ENCODE results near the gene NSMF.

NSMF gene

DNA sequence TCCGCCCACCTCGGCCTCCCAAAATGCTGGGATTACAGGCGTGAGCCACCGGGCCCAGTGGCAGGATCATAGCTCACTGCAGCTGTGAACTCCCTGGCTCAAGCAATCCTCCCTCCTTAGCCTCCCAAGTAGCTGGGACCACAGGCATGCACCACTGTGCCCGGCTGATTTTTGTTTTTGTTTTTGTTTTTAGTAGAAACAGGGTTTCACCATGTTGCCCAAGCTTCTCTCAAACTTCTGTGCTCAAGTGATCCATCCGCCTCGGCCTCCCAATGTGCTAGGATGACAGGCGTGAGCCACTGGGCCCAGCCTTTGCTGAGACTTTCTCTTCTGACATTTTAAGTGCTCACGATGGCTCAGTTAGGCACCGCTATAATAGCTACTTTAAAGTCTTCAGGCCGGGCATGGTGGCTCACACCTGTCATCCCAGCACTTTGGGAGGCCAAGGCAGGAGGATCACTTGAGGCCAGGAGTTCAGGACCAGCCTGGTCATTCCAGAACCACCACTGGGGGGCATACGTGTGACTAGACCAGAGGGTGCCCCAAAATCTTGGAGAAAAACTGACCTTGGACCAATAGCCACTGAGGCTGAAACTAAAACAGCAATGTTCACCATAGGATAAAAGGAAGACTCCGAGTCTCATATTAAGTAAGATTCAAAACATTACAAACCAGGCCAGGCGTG is 14.9 kb downstream of the NSMF start (continued):
- TF ChIP-seq, protein P1, sequence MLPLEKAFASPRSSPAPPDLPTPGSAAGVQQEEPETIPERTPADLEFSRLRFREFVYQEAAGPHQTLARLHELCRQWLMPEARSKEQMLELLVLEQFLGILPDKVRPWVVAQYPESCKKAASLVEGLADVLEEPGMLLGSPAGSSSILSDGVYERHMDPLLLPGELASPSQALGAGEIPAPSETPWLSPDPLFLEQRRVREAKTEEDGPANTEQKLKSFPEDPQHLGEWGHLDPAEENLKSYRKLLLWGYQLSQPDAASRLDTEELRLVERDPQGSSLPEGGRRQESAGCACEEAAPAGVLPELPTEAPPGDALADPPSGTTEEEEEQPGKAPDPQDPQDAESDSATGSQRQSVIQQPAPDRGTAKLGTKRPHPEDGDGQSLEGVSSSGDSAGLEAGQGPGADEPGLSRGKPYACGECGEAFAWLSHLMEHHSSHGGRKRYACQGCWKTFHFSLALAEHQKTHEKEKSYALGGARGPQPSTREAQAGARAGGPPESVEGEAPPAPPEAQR (tag by site-specific recombination; IDR thresholded peaks at IDR 0.05) = no peak
- TF ChIP-seq ZBTB1 (tag by site-specific recombination; IDR thresholded peaks at IDR 0.05) (no peak), ZNF544 (tag by site-specific recombination; IDR thresholded peaks at IDR 0.05) (no peak)
- TF ChIP-seq, protein P2, sequence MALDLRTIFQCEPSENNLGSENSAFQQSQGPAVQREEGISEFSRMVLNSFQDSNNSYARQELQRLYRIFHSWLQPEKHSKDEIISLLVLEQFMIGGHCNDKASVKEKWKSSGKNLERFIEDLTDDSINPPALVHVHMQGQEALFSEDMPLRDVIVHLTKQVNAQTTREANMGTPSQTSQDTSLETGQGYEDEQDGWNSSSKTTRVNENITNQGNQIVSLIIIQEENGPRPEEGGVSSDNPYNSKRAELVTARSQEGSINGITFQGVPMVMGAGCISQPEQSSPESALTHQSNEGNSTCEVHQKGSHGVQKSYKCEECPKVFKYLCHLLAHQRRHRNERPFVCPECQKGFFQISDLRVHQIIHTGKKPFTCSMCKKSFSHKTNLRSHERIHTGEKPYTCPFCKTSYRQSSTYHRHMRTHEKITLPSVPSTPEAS (tag by site-specific recombination; IDR thresholded peaks at IDR 0.05) = no peak

DNA sequence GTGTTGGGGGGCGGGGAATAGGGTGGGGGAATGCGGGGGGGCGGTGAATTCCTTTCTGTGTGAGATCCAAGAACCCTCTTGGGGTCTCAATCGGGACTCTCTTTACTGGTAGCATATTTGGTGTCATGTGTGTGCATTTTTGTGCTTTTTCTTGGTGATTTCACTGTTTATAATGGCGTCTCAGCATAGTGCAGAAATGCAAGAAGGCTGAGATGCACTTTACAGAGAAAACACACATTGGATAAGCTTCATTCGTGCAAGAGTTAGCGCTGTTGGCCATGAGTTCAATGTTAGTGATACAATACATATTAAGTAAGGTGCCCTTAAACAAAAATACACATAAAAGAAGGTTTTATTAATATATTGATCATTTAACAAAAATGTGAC is 17.2 kb downstream of the NSMF start:
- POLR2A ChIA-PET = interaction anchor here (0.6 to 3.2 kb wide), 5 partner anchors 10 to 139 kb away, joined by 3 to 16 read pairs (median 7); partner anchors contain the start of genes EXD3, NOXA1, NRARP and NSMF
- Histone ChIP-seq H3K27ac (ENCODE audit: extremely low read depth, low read depth, low read length) (no peak overlapping the region), H3K4me3 (ENCODE audit: low read depth, low read length) (peak overlapping the region; percentile 3; the same call in 1 of the 2 replicates), H3K9me3 (ENCODE audit: control insufficient read depth, insufficient read depth, low read depth, low read length) (no peaks in the 10 kb centered on the region), H3K36me3 (ENCODE audit: control insufficient read depth in 2 of 2, insufficient read depth in 1 of 2, low read length in 2 of 2) (no peaks in the 10 kb centered on the region), H3K4me1 (ENCODE audit: control insufficient read depth, insufficient read depth, low read length) (no peaks in the 10 kb centered on the region)
- CTCF ChIA-PET = interaction anchor here (0.6 to 3.9 kb wide), 5 partner anchors 10 to 395 kb away, joined by 3 to 35 read pairs (median 3); partner anchors contain the start of genes EXD3 and NOXA1
- no peak for TF ChIP-seq ZNF843 (tag by site-specific recombination; IDR thresholded peaks at IDR 0.05)
- TF ChIP-seq ZXDB (tag by site-specific recombination; IDR thresholded peaks at IDR 0.05) = no peak
- TF ChIP-seq ZNF677 (tag by site-specific recombination; IDR thresholded peaks at IDR 0.05) = no peak
- TF ChIP-seq, protein P3, sequence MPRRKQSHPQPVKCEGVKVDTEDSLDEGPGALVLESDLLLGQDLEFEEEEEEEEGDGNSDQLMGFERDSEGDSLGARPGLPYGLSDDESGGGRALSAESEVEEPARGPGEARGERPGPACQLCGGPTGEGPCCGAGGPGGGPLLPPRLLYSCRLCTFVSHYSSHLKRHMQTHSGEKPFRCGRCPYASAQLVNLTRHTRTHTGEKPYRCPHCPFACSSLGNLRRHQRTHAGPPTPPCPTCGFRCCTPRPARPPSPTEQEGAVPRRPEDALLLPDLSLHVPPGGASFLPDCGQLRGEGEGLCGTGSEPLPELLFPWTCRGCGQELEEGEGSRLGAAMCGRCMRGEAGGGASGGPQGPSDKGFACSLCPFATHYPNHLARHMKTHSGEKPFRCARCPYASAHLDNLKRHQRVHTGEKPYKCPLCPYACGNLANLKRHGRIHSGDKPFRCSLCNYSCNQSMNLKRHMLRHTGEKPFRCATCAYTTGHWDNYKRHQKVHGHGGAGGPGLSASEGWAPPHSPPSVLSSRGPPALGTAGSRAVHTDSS (tag by site-specific recombination; IDR thresholded peaks at IDR 0.05) = no peak
- TF ChIP-seq ZNF660 (tag by site-specific recombination; IDR thresholded peaks at IDR 0.05) = no peak
- TF ChIP-seq ZNF423 (tag by site-specific recombination; IDR thresholded peaks at IDR 0.05) = no peak
- TF ChIP-seq SP2 (tag by site-specific recombination; IDR thresholded peaks at IDR 0.05) = no peak
- TF ChIP-seq RBAK (tag by site-specific recombination; IDR thresholded peaks at IDR 0.05) = no peak
- no peak for TF ChIP-seq SP3 (tag by site-specific recombination; IDR thresholded peaks at IDR 0.05)
- TF ChIP-seq ZNF621 (tag by site-specific recombination; IDR thresholded peaks at IDR 0.05) = no peak
- no peak for TF ChIP-seq ZNF501 (tag by site-specific recombination; IDR thresholded peaks at IDR 0.05)
- TF ChIP-seq ZFP3 (tag by site-specific recombination; IDR thresholded peaks at IDR 0.05; ENCODE audit: low read depth) = no peak
- TF ChIP-seq, protein P4, sequence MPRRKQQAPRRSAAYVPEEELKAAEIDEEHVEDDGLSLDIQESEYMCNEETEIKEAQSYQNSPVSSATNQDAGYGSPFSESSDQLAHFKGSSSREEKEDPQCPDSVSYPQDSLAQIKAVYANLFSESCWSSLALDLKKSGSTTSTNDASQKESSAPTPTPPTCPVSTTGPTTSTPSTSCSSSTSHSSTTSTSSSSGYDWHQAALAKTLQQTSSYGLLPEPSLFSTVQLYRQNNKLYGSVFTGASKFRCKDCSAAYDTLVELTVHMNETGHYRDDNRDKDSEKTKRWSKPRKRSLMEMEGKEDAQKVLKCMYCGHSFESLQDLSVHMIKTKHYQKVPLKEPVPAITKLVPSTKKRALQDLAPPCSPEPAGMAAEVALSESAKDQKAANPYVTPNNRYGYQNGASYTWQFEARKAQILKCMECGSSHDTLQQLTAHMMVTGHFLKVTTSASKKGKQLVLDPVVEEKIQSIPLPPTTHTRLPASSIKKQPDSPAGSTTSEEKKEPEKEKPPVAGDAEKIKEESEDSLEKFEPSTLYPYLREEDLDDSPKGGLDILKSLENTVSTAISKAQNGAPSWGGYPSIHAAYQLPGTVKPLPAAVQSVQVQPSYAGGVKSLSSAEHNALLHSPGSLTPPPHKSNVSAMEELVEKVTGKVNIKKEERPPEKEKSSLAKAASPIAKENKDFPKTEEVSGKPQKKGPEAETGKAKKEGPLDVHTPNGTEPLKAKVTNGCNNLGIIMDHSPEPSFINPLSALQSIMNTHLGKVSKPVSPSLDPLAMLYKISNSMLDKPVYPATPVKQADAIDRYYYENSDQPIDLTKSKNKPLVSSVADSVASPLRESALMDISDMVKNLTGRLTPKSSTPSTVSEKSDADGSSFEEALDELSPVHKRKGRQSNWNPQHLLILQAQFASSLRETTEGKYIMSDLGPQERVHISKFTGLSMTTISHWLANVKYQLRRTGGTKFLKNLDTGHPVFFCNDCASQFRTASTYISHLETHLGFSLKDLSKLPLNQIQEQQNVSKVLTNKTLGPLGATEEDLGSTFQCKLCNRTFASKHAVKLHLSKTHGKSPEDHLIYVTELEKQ (tag by site-specific recombination; IDR thresholded peaks at IDR 0.05; ENCODE audit: borderline replicate concordance) = no peak
- TF ChIP-seq ZNF132 (tag by site-specific recombination; IDR thresholded peaks at IDR 0.05; ENCODE audit: borderline replicate concordance) = no peak
- TF ChIP-seq ZNF239 (tag by site-specific recombination; IDR thresholded peaks at IDR 0.05) = no peak
- no peak for TF ChIP-seq WT1 (tag by site-specific recombination; IDR thresholded peaks at IDR 0.05)
- no peak for TF ChIP-seq KLF9 (tag by site-specific recombination; IDR thresholded peaks at IDR 0.05; ENCODE audit: low read depth)
- TF ChIP-seq ZFP37 (tag by site-specific recombination; IDR thresholded peaks at IDR 0.05) = no peak
- no peak for TF ChIP-seq ZNF785 (tag by site-specific recombination; IDR thresholded peaks at IDR 0.05)
- TF ChIP-seq, protein P5, sequence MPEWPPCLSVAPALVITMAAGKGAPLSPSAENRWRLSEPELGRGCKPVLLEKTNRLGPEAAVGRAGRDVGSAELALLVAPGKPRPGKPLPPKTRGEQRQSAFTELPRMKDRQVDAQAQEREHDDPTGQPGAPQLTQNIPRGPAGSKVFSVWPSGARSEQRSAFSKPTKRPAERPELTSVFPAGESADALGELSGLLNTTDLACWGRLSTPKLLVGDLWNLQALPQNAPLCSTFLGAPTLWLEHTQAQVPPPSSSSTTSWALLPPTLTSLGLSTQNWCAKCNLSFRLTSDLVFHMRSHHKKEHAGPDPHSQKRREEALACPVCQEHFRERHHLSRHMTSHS (tag by site-specific recombination; IDR thresholded peaks at IDR 0.05) = no peak

Data from HEK293 (cell line).